NCI-H1694 (cell line): ENCODE measurements around the gene ZNF785.
"Not testable (repeated sequence)": the region's sequence is repeated elsewhere in the genome, so short reads cannot be mapped to it uniquely, and the experiment has no call there.

Source experiments
- DNase-seq: peaks from one replicate; lab custom pipeline; 2025; lab: John Stamatoyannopoulos, UW

ZNF785 gene

GRCh38 chr16:30565984-30566383 is 19.5 kb downstream of the ZNF785 start:
- DNase-seq = no peak

DNA sequence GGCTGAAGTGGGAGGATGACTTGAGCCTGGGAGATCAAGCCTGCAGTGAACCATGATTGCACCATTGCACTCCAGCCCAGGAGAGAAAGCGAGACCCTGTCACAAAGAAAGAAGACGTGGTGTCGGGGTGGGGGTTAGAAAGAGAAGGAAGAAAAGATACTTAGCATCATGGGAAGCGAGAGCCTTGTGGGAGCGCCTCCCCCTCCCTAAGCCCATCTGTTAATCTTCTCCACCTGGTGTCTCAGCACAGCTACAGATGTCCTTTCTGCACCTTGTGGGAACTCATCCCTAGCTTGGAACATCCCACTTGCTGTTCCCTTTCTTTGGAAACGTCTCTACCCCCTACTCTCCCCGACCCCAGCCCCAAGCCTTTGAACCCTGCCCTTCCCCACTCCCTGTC is 20.0 kb downstream of the ZNF785 start:
- DNase-seq = no peak

DNA sequence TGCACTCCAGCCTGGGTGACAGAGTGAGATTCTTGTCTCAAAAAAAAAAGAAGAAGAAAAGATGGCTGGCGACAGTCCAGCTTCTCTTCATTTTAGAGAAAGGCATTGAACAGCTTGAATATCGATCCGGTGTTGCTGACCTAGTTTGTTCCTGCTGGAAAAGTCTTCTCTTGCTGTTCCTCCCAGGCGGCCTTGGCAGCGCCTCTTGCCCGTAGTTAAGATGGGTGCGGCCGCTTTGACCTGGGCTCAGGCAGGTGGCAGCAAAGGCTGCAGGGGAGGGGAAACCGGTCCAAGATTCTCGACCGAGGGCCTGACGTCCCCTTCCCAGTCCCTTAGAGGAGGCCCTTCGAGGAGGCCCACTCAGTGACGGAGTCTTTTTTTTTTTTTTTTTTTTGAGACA is 23.5 kb downstream of the ZNF785 start:
- no peak for DNase-seq

DNA sequence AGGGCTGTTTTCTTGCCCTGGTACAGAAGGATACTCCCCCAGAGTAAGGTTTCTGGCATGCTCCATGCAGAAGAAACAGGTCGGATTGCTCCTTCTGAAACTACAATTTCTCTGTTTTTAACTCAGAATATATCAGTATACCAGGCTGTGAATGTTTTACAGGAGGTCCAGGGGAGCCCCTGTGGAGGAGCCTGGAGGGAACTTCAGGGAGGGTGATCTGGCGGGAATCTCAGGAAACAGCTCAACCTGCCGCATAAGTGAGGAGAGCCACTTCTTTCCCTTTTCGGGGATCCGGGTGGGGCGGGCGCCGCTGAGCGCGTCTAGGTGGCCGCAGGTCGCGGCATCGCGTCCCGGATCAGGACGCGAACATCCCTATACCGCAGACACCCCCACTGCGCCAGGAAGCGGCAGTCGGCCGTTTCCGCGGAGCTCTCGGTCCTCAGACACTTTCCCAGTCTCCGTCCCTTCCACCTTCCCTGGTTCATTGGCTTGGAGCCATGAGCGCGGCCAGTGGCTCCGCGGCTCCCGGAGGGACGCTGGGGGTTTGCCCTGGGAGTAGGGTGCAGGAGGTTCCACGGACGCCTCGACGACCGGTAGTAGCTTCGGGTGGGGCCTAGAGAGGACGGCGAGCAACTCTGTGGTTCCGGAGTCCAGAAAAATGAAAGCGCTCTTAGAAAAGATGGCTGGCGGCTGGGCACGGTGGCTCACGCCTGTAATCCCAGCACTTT is 24.2 kb downstream of the ZNF785 start:
- no peak for DNase-seq

DNA sequence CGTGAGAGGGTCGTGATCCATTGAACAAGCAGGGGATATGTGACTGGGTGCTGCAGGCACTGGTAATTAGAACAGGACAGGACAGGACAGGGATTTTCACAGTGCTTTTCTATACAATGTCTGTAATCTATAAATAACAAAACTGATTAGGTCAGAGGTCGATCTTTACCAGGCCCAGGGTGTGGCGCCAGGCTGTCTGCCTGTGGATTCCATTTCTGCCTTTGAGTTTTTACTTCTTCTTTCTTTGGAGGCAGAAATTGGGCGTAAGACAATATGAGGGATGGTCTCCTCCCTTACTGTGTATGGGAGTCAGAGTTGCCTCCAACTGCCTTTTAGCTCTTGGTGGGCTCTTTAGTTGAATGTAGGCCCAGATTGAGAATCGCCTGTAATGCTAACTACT is 25.8 kb downstream of the ZNF785 start:
- DNase-seq = no peak

- DNase-seq = no peak
Measured at GRCh38 chr16:30558789-30559377, 26.6 kb downstream of the ZNF785 start.

GRCh38 chr16:30557957-30558788 is 27.3 kb downstream of the ZNF785 start, which contains the start of gene ZNF764:
Gene ZNF764 (minus strand): TSS chr16:30558374. CDS start chr16:30558182, 192 bp downstream.
- peak; percentile 91 for DNase-seq

- DNase-seq = no peak
Measured at GRCh38 chr16:30557707-30557956, 27.9 kb downstream of the ZNF785 start.

GRCh38 chr16:30556125-30556473 is 29.4 kb downstream of the ZNF785 start:
- no peak for DNase-seq

DNA sequence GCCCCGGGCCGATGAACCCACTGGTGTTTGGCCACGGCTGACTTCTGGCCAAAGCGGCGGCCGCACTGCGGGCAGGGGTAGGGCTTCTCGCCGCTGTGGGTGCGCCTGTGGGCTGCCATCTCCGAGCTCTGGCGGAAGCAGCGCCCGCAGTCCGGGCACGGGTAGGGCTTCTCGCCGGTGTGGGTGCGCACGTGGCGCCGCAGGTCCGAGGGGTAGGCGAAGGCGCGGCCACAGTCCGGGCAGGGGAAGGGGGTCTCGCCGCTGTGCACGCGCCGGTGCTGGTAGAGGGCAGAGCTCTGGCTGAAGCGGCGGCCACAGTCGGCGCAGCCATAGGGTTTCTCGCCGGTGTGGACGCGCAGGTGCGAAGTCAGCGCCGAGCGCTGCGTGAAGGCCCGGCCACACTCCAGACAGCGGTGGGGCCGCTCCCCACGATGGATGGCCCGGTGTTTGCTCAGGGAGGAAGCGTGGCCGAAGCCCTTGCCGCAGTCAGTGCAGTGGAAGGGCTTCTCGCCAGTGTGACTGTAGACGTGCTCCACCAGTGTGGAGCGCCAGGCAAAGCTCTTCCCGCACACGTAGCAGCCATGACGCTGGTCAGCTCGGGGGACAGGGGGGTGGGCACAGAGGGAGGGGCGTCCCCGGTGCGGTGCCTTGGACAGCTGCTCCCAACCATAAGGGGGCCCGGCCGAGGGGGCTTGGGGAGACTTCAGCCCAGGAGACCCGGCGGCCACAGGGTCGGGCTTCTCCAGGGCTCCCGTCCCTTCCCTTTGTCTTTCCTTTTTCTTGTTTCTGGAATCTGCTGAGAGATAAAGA is 30.0 kb downstream of the ZNF785 start:
- no peak for DNase-seq

GRCh38 chr16:30554557-30555314 is 30.8 kb downstream of the ZNF785 start:
- no peak for DNase-seq

- no peak for DNase-seq
Measured at GRCh38 chr16:30553393-30553899, 32.1 kb downstream of the ZNF785 start.

DNA sequence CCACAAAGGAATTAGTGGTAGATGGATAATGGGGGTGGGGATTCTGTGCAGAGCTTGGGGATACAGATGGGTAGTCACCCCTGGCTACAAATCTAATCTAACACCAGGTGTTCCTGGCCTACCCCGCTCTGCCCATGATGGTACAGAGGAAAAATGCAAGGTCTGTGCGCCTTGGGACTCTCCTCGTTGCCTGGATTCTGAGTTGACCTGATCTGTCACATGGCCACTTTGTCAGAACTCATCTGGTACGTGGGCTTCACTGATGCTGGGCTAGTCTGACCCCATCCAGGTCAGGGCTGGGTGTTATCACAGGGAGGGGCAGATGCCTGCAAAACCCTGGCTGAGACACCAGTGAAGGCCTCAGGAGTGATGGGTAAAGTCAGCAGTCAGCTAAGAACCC is 32.5 kb downstream of the ZNF785 start:
- DNase-seq = no peak

DNA sequence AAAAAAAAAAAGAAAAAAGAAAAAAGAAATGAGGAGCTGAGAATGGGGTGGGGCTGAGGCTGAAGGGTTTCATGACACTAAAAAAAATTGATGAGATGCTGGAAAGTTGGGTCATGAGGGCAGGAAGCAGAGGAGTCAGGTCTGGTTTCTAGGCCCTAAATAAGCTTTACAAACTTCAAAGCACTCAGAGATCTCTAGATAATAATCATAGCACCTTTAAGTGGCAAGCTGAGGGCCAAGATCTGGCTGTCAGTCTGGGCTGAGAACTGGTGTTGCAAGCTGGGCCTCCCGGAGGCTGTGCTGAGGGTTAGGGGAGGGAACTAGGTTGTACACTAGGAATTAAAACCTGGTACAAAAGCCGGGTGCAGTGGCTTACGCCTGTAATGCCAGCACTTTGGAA is 33.7 kb downstream of the ZNF785 start:
- DNase-seq = no peak

DNA sequence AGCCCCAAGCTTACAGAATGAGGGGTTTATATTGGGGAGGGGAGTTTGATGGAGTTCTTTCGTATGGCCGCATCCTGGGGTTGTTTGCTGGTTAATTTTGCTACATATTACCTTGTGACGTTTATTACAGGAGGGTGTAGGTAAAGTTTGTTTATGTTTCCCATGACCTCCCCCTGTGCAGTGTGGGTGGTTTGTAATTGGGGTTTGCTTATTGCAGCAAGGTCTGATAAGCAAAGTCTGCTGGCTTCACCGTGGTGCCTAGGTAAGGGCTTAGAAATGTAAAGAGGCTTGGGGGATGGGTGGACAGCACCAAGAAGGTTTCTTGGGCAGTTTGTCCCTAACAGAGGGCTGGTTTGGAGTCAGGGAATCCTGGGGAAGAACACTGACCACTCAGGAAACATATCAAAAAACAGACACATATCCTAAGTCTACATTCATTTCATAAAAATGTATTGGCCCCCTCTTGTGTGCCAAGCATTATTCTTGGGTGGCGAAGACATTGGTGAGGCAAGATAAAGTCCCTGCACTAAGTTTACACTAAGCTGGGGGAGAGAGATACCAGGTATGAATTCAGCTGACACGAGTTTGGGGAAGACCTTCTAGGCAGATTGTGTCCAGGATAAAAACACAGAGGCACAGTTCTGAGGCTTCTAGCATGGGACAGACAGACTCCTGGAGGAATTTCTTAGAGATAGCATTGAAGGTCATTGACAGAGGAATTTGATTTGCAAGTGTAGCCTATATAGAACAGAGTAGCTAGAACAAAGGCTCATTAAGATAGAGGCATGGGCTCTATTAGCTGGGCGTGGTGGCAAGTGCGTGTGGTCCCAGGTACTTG is 36.9 kb downstream of the ZNF785 start:
- DNase-seq = no peak

DNA sequence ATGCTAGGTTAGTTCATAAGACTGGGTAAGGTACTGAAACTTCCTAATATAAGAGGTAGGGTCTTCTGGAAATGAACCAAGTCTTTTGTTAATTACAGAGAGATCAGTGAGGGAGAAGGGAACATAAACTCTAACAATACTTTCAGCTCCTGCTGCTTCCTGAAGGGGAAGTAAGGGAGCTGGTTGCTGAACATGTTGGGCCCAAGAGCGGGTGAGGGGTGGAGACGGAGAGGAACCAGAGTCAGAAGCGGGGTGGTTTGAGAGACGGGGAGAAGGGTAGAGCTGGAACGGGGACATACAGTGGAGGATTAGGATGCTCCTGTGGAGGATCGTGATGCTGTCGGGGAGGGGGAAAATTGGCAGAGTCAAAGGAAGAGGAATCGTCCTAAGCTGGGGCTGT is 39.4 kb downstream of the ZNF785 start:
- no peak for DNase-seq

DNA sequence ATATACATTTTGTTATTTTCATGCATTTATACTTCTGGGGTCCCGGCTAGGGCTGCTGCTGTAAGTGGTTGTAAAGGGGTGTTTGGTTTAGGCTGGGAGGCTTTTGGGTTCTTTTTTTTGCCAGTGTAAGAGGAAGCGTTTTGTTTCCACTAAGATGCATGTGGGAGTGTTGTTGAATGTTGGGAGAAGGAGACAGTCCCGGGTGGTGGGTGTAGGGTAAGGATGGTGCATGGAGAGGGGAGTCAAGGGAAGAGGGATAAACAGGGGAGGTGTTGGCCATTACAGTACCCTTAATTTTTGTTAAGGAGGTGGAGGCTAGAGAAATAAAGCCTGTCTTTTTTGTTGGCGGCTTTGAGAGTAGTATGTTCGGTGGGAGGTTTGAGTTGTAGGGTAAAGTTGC is 42.4 kb downstream of the ZNF785 start:
- DNase-seq = no peak

DNA sequence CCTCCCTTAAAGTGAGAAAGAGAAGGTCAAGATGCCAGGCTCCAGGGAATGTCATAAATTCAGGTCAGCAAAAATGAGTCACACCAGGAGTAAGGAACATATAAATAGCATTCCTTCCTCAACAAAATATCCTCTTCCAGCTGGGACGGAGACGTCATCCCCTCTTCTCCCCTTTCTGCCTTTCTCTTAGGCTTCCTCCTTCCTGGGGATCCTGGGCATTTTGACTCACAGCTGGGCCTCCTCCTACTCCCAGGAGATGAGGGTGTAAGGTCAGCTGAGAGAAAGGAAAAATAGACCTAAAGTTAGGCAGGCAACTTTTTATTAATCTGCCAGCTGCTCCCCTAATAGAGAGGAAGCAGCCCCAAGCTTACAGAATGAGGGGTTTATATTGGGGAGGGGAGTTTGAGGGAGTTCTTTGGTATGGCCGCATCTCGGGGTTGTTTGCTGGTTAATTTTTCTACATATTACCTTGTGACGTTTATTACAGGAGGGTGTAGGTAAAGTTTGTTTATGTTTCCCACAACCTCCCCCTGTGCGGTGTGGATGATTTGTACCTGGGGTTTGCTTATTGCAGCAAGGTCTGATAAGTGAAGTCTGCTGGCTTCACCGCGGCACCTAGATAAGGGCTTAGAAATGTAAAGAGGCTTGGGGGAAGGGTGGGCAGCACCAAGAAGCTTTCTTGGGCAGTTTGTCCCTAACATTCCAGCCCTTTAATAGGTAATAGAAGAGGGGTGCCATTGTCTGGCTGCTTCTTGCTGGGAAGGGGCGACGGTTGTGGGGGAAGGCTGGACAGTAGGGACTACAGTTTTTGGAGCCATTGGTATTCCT is 43.8 kb downstream of the ZNF785 start:
- DNase-seq = no peak

- not testable (repeated sequence) for DNase-seq
Measured at GRCh38 chr16:30540916-30541464, 44.5 kb downstream of the ZNF785 start.
